ENCODE measurements around the gene HCLS1. TPM values are rescaled to one million over a fixed set of nuclear protein-coding genes. Genes with fewer than 3 reads are reported as not detected.
A peak's percentile ranks its signal among the peaks of the same experiment; 100 is the strongest.

Gene HCLS1
- polyA plus RNA-seq, 6 donors from 2014 or later = 367 to 548 (median 469) TPM

- H3K36me3 Mint-ChIP-seq = peaks cover 37 to 38% of the 10 kb centered on the region in 2 donors
- no peak for ATAC-seq (ENCODE audit: low read depth in 2 of 2)
- no peak overlapping the region for H3K4me3 Mint-ChIP-seq
- peaks cover 0 to 27% (median 25%) of the 10 kb centered on the region in 3 donors for H3K4me1 Mint-ChIP-seq
- no peaks in the 10 kb centered on the region for H3K27me3 Mint-ChIP-seq
- H3K9me3 Mint-ChIP-seq = no peaks in the 10 kb centered on the region
- H3K27ac Mint-ChIP-seq = peak overlapping the region in 2 of 6 donors; percentile 7 to 42
- DNase-seq = no peak
Measured at GRCh38 chr3:121648219-121648958, 12.3 kb downstream of the HCLS1 start.

- ATAC-seq (ENCODE audit: low read depth in 2 of 2) = no peak
- H3K27me3 Mint-ChIP-seq = no peaks in the 10 kb centered on the region
- H3K27ac Mint-ChIP-seq = no peak overlapping the region
- peaks cover 44% of the 10 kb centered on the region in 2 donors for H3K36me3 Mint-ChIP-seq
- DNase-seq = no peak
- H3K9me3 Mint-ChIP-seq = no peaks in the 10 kb centered on the region
- peaks cover 5 to 17% (median 8%) of the 10 kb centered on the region in 3 donors for H3K4me1 Mint-ChIP-seq
- H3K4me3 Mint-ChIP-seq = no peak overlapping the region
Measured at GRCh38 chr3:121645054-121645453, 15.6 kb downstream of the HCLS1 start.

- H3K36me3 Mint-ChIP-seq = peaks cover 55 to 59% of the 10 kb centered on the region in 2 donors
- H3K4me3 Mint-ChIP-seq = no peak overlapping the region
- peaks cover 5 to 16% (median 7%) of the 10 kb centered on the region in 3 donors for H3K4me1 Mint-ChIP-seq
- DNase-seq (no peak), ATAC-seq (ENCODE audit: low read depth in 2 of 2) (no peak)
- H3K9me3 Mint-ChIP-seq = no peaks in the 10 kb centered on the region
- H3K27me3 Mint-ChIP-seq = no peaks in the 10 kb centered on the region
- H3K27ac Mint-ChIP-seq = peak overlapping the region in 1 of 6 donors; percentile 18
Measured at GRCh38 chr3:121642601-121643314, 17.9 kb downstream of the HCLS1 start.

- Mint-ChIP-seq H3K27me3 (no peaks in the 10 kb centered on the region), H3K36me3 (peaks cover 58 to 65% of the 10 kb centered on the region in 2 donors), H3K9me3 (no peaks in the 10 kb centered on the region), H3K4me3 (no peak overlapping the region), H3K27ac (peak overlapping the region in 2 of 6 donors; percentile 34 to 39), H3K4me1 (peaks cover 5 to 20% (median 7%) of the 10 kb centered on the region in 3 donors)
- no peak for ATAC-seq (ENCODE audit: low read depth in 2 of 2)
- DNase-seq = no peak
Measured at GRCh38 chr3:121641127-121641526, 19.6 kb downstream of the HCLS1 start.

- Mint-ChIP-seq H3K4me3 (peak overlapping the region in 1 of 8 donors; percentile 47), H3K9me3 (no peaks in the 10 kb centered on the region), H3K36me3 (peaks cover 53 to 68% of the 10 kb centered on the region in 2 donors), H3K27ac (peak overlapping the region in 2 of 6 donors; percentile 21 to 47), H3K27me3 (no peaks in the 10 kb centered on the region), H3K4me1 (peaks cover 6 to 20% (median 8%) of the 10 kb centered on the region in 3 donors)
- DNase-seq = no peak
- ATAC-seq (ENCODE audit: low read depth in 2 of 2) = no peak
Measured at GRCh38 chr3:121637922-121638321, 22.8 kb downstream of the HCLS1 start.

- H3K36me3 Mint-ChIP-seq = peaks cover 48 to 53% of the 10 kb centered on the region in 2 donors
- ATAC-seq (ENCODE audit: low read depth in 2 of 2) (no peak), DNase-seq (no peak)
- H3K27me3 Mint-ChIP-seq = no peaks in the 10 kb centered on the region
- no peak overlapping the region for H3K4me3 Mint-ChIP-seq
- peaks cover 5 to 10% (median 8%) of the 10 kb centered on the region in 3 donors for H3K4me1 Mint-ChIP-seq
- peaks cover 0 to 7% (median 0%) of the 10 kb centered on the region in 7 donors for H3K9me3 Mint-ChIP-seq
- peak overlapping the region in 4 of 6 donors; percentile 8 to 94 (median 54) for H3K27ac Mint-ChIP-seq
Measured at GRCh38 chr3:121630355-121630754, 30.3 kb downstream of the HCLS1 start.

GRCh38 chr3:121629601-121630000, 31.1 kb downstream of the HCLS1 start:
- H3K9me3 Mint-ChIP-seq = peaks cover 0 to 7% (median 0%) of the 10 kb centered on the region in 7 donors
- ATAC-seq (ENCODE audit: low read depth in 2 of 2) (no peak), DNase-seq (no peak)
- no peak overlapping the region for H3K4me3 Mint-ChIP-seq
- H3K27ac Mint-ChIP-seq = peak overlapping the region in 5 of 6 donors; percentile 16 to 57 (median 42)
- peaks cover 5 to 10% (median 6%) of the 10 kb centered on the region in 3 donors for H3K4me1 Mint-ChIP-seq
- H3K27me3 Mint-ChIP-seq = no peaks in the 10 kb centered on the region
- peaks cover 45 to 46% of the 10 kb centered on the region in 2 donors for H3K36me3 Mint-ChIP-seq

- no peak overlapping the region for H3K4me3 Mint-ChIP-seq
- H3K27me3 Mint-ChIP-seq = no peaks in the 10 kb centered on the region
- peaks cover 32 to 35% of the 10 kb centered on the region in 2 donors for H3K36me3 Mint-ChIP-seq
- H3K9me3 Mint-ChIP-seq = peaks cover 0 to 7% (median 0%) of the 10 kb centered on the region in 7 donors
- H3K4me1 Mint-ChIP-seq = peaks cover 5 to 10% (median 6%) of the 10 kb centered on the region in 3 donors
- H3K27ac Mint-ChIP-seq = no peak overlapping the region
- DNase-seq (no peak), ATAC-seq (ENCODE audit: low read depth in 2 of 2) (no peak)
Measured at GRCh38 chr3:121627622-121628021, 33.1 kb downstream of the HCLS1 start.

GRCh38 chr3:121627211-121627610, 33.5 kb downstream of the HCLS1 start:
- no peak for ATAC-seq (ENCODE audit: low read depth in 2 of 2)
- Mint-ChIP-seq H3K36me3 (peaks cover 28 to 31% of the 10 kb centered on the region in 2 donors), H3K9me3 (peaks cover 0 to 7% (median 0%) of the 10 kb centered on the region in 7 donors), H3K27me3 (peaks cover 0 to 3% (median 2%) of the 10 kb centered on the region in 3 donors), H3K4me1 (peaks cover 4 to 10% (median 5%) of the 10 kb centered on the region in 3 donors), H3K4me3 (no peak overlapping the region), H3K27ac (no peak overlapping the region)
- DNase-seq = no peak

GRCh38 chr3:121626495-121626894, 34.2 kb downstream of the HCLS1 start:
- no peak overlapping the region for H3K4me3 Mint-ChIP-seq
- peaks cover 0 to 5% (median 0%) of the 10 kb centered on the region in 7 donors for H3K9me3 Mint-ChIP-seq
- peaks cover 0 to 5% (median 5%) of the 10 kb centered on the region in 3 donors for H3K4me1 Mint-ChIP-seq
- DNase-seq (no peak), ATAC-seq (ENCODE audit: low read depth in 2 of 2) (no peak)
- H3K27me3 Mint-ChIP-seq = peaks cover 4 to 10% (median 9%) of the 10 kb centered on the region in 3 donors
- H3K36me3 Mint-ChIP-seq = peaks cover 21 to 23% of the 10 kb centered on the region in 2 donors
- H3K27ac Mint-ChIP-seq = peak overlapping the region in 1 of 6 donors; percentile 24

GRCh38 chr3:121624147-121624899, 36.4 kb downstream of the HCLS1 start:
- no peak for ATAC-seq (ENCODE audit: low read depth in 2 of 2)
- no peak for DNase-seq
- peaks cover 7 to 8% of the 10 kb centered on the region in 2 donors for H3K36me3 Mint-ChIP-seq
- H3K9me3 Mint-ChIP-seq = peaks cover 0 to 2% (median 0%) of the 10 kb centered on the region in 7 donors
- peaks cover 6 to 11% (median 10%) of the 10 kb centered on the region in 3 donors for H3K27me3 Mint-ChIP-seq
- H3K4me3 Mint-ChIP-seq = peak overlapping the region in 1 of 8 donors; percentile 32
- H3K27ac Mint-ChIP-seq = no peak overlapping the region
- no peaks in the 10 kb centered on the region for H3K4me1 Mint-ChIP-seq

- no peak for DNase-seq
- no peaks in the 10 kb centered on the region for H3K36me3 Mint-ChIP-seq
- no peak overlapping the region for H3K4me3 Mint-ChIP-seq
- no peak for ATAC-seq (ENCODE audit: low read depth in 2 of 2)
- no peaks in the 10 kb centered on the region for H3K4me1 Mint-ChIP-seq
- no peak overlapping the region for H3K27ac Mint-ChIP-seq
- H3K27me3 Mint-ChIP-seq = peaks cover 6 to 11% (median 10%) of the 10 kb centered on the region in 3 donors
- H3K9me3 Mint-ChIP-seq = no peaks in the 10 kb centered on the region
Measured at GRCh38 chr3:121621491-121621890, 39.2 kb downstream of the HCLS1 start.

- H3K9me3 Mint-ChIP-seq = no peaks in the 10 kb centered on the region
- H3K27ac Mint-ChIP-seq = no peak overlapping the region
- ATAC-seq (ENCODE audit: low read depth in 2 of 2) (no peak), DNase-seq (no peak)
- H3K4me3 Mint-ChIP-seq = no peak overlapping the region
- H3K27me3 Mint-ChIP-seq = peaks cover 6 to 11% (median 10%) of the 10 kb centered on the region in 3 donors
- no peaks in the 10 kb centered on the region for H3K4me1 Mint-ChIP-seq
- no peaks in the 10 kb centered on the region for H3K36me3 Mint-ChIP-seq
Measured at GRCh38 chr3:121619691-121620090, 41.0 kb downstream of the HCLS1 start.
